ENCODE results near the gene RPP40. TPM values are rescaled to one million over a fixed set of nuclear protein-coding genes. Genes with fewer than 3 reads are reported as not detected.

RPP40 gene
- 5.3 TPM for total RNA-seq (2013)
- polyA plus RNA-seq = 10 to 100 TPM in 1 of 3 donors, 1 to 10 TPM in 2; 1.7 to 11.1 (median 7.4) TPM
- polyA minus RNA-seq = 2.1 and 2.6 TPM in 2 replicates
- total RNA-seq = 0.50 to 2.5 (median 1.2) reads per million in 11 experiments

- H3K9me3 ChIP-seq (replicated peaks in 1 of 2; ENCODE audit: control insufficient read depth in 1 of 2, insufficient read depth in 1 of 2, low read length in 2 of 2) = no peaks in the 10 kb centered on the region
- WGBS (ENCODE audit: insufficient coverage) = under 1% methylated on average over 46 of the region's 64 CpGs
- Mint-ChIP-seq H3K4me1 (peaks cover 8% of the 10 kb centered on the region), H3K9me3 (no peaks in the 10 kb centered on the region), H3K27ac (peak within 1 kb of the TSS; percentile 80 to 95 (median 92)), H3K27me3 (ENCODE audit: low read depth in 3 of 3) (no peaks in the 10 kb centered on the region), H3K4me3 (peak within 1 kb of the TSS; percentile 94 to 97), H3K36me3 (peaks cover 17 to 22% of the 10 kb centered on the region in 2 donors)
- H3K4me3 ChIP-seq (replicated peaks in 1 of 3; ENCODE audit: low read depth in 2 of 3, low read length in 3 of 3) = peak within 1 kb of the TSS; percentile 51 to 88 (median 67)
- H2AFZ ChIP-seq (ENCODE audit: insufficient read depth, low read depth, low read length, poor library complexity, severe bottlenecking) = peak within 1 kb of the TSS; percentile 100
- DNase-seq = peak; percentile 93 to 95 (median 95)
- peak within 1 kb of the TSS; percentile 57 to 79 for H3K27ac ChIP-seq (ENCODE audit: low read depth in 1 of 2, low read length in 2 of 2)
- H3K79me2 ChIP-seq (ENCODE audit: insufficient read depth, low read length) = no peaks in the 10 kb centered on the region
- TF ChIP-seq CTCF (IDR thresholded peaks at IDR 0.05) = peak; percentile 94
- peak within 1 kb of the TSS; percentile 74 for H3K9ac ChIP-seq (ENCODE audit: insufficient read depth, low read length, poor library complexity, severe bottlenecking)
- H3K36me3 ChIP-seq (replicated peaks in 1 of 2; ENCODE audit: control insufficient read depth in 1 of 2, insufficient read depth in 2 of 2, low read length in 2 of 2) = peaks cover 2 to 9% of the 10 kb centered on the region in 2 donors
- H3K27me3 ChIP-seq (ENCODE audit: control insufficient read depth in 2 of 2, insufficient read depth in 2 of 2, low read length in 2 of 2) = no peaks in the 10 kb centered on the region
- intact Hi-C loops (cut with micrococcal nuclease) = loop anchor here (5.0 kb wide), 2 partner anchors 226 to 1886 kb away; partner anchors contain the start of genes CDYL (in 2 of the 2) and BPHL (in 1 of the 2)
- H3K4me2 ChIP-seq (replicated peaks; ENCODE audit: extremely low read depth, low read length, poor library complexity, severe bottlenecking) = peak within 1 kb of the TSS; percentile 96
- H4K20me1 ChIP-seq (ENCODE audit: insufficient read depth, low read length) = no peaks in the 10 kb centered on the region
- H3K4me1 ChIP-seq (ENCODE audit: control insufficient read depth in 1 of 2, insufficient read depth in 2 of 2, low read length in 2 of 2) = peaks cover 11 to 12% of the 10 kb centered on the region in 2 donors
Observed at GRCh38 chr6:5003604-5004372, at the start of gene RPP40. Gene RPP40, minus strand, starts transcription at chr6:5004037. Its CDS starts 35 bp downstream, at chr6:5004002.

- H3K9me3 Mint-ChIP-seq = peaks cover 14 to 31% (median 30%) of the 10 kb centered on the region in 7 donors
- Histone ChIP-seq H3K9me3 (replicated peaks in 1 of 2; ENCODE audit: control insufficient read depth in 1 of 2, insufficient read depth in 1 of 2, low read length in 2 of 2) (peaks cover 16 to 23% of the 10 kb centered on the region in 2 donors), H3K9ac (ENCODE audit: insufficient read depth, low read length, poor library complexity, severe bottlenecking) (no peak overlapping the region), H3K4me1 (ENCODE audit: control insufficient read depth in 1 of 2, insufficient read depth in 2 of 2, low read length in 2 of 2) (peaks cover 9 to 12% of the 10 kb centered on the region in 2 donors), H3K79me2 (ENCODE audit: insufficient read depth, low read length) (no peaks in the 10 kb centered on the region), H3K4me2 (replicated peaks; ENCODE audit: extremely low read depth, low read length, poor library complexity, severe bottlenecking) (no peak overlapping the region), H3K27ac (ENCODE audit: low read depth in 1 of 2, low read length in 2 of 2) (no peak overlapping the region), H2AFZ (ENCODE audit: insufficient read depth, low read depth, low read length, poor library complexity, severe bottlenecking) (no peak overlapping the region), H3K36me3 (replicated peaks in 1 of 2; ENCODE audit: control insufficient read depth in 1 of 2, insufficient read depth in 2 of 2, low read length in 2 of 2) (no peaks in the 10 kb centered on the region), H3K27me3 (ENCODE audit: control insufficient read depth in 2 of 2, insufficient read depth in 2 of 2, low read length in 2 of 2) (no peaks in the 10 kb centered on the region), H3K4me3 (replicated peaks in 1 of 3; ENCODE audit: low read depth in 2 of 3, low read length in 3 of 3) (no peak overlapping the region), H4K20me1 (ENCODE audit: insufficient read depth, low read length) (no peaks in the 10 kb centered on the region)
- intact Hi-C loops (cut with micrococcal nuclease) = no loop called here
- H3K36me3 Mint-ChIP-seq = peaks cover 5 to 7% of the 10 kb centered on the region in 2 donors
- no peak for DNase-seq
- no peaks in the 10 kb centered on the region for H3K27me3 Mint-ChIP-seq (ENCODE audit: low read depth in 3 of 3)
- no peak for TF ChIP-seq CTCF (IDR thresholded peaks at IDR 0.05)
- H3K4me1 Mint-ChIP-seq = peaks cover 24% of the 10 kb centered on the region
- peak overlapping the region in 1 of 2 donors; percentile 72 for H3K4me3 Mint-ChIP-seq
- no peak overlapping the region for H3K27ac Mint-ChIP-seq
Observed at GRCh38 chr6:5053038-5053437, 49.2 kb upstream of the RPP40 start.
